GM12878 (cell line): Measurements from ENCODE around the gene LARP1B. TPM values are rescaled to one million over a fixed set of nuclear protein-coding genes. Genes with fewer than 3 reads are reported as not detected.

ENCODE experiments used
- ATAC-seq: fragments of 200-7000 bp; cut with Tn5 transposase; 3 replicates; pipeline ENCODE4 v1.9.1; 2020; ENCODE audit warnings: mild to moderate bottlenecking, moderate library complexity
- BruUV-seq: library from RNA; stranded (reverse); fragments of 400-500 nt; replicated peaks from 2 replicates; lab custom pipeline; 2021; lab: Mats Ljungman, UMichigan
- CTCF ChIA-PET: fragments of 300-600 bp; sonication (Branson Sonifier 250); formaldehyde crosslinking; extraction: SDS; loops from one replicate; lab custom pipeline; 2021; ENCODE audit warnings: inconsistent platforms; lab: Yijun Ruan, JAX
- POLR2A ChIA-PET: fragments of 350-600 bp; formaldehyde crosslinking; extraction: SDS; loops from one replicate; lab custom pipeline; 2021; ENCODE audit warnings: inconsistent platforms; lab: Charles Lee
- RAD21 ChIA-PET: fragments of 300-600 bp; sonication (Branson Sonifier 250); formaldehyde crosslinking; loops from one replicate; lab custom pipeline; 2023; ENCODE audit warnings: antibody characterized with exemption; ENCODE audit not compliant: unreplicated experiment; lab: Charles Lee
- SMC1A ChIA-PET: fragments of 300-600 bp; sonication (Branson Sonifier 250); formaldehyde crosslinking; loops from one replicate; lab custom pipeline; 2023; ENCODE audit not compliant: unreplicated experiment, uncharacterized antibody; lab: Charles Lee
- DNase-seq: peaks from one replicate; pipeline ENCODE4 v3.0.0-alpha.2; 2011; ENCODE audit warnings: low read depth, low spot score
- FAIRE-seq: peaks from 3 replicates; lab custom pipeline; 2011; peaks lifted over from hg19 to GRCh38; lab: Jason Lieb, UNC
- H2AFZ ChIP-seq: 2 replicates; pipeline ENCODE4 v1.6.0; 2011; ENCODE audit warnings: low read depth, low read length, control low read depth; ENCODE audit not compliant: control insufficient read depth
- H3K27ac ChIP-seq: 2 replicates; pipeline ENCODE4 v1.5.1; 2011; ENCODE audit warnings: control low read depth; ENCODE audit not compliant: control insufficient read depth, insufficient read depth
- H3K27me3 ChIP-seq, 2 experiments: replicated peaks in 1 of 2; 2 replicates each; pipeline versions ENCODE4 v1.6.0 to v1.6.1; 2011; ENCODE audit warnings: low read length in 1 of 2; ENCODE audit not compliant: control insufficient read depth in 2 of 2, insufficient read depth in 2 of 2
- H3K36me3 ChIP-seq, 2 experiments: 2 replicates each; pipeline ENCODE4 v1.5.1; 2011; ENCODE audit warnings: low read length in 1 of 2; ENCODE audit not compliant: control insufficient read depth in 2 of 2, insufficient read depth in 2 of 2
- H3K4me1 ChIP-seq: 2 replicates; pipeline ENCODE4 v1.6.1; 2011; ENCODE audit warnings: mild to moderate bottlenecking, low read length, moderate library complexity, mixed read lengths; ENCODE audit not compliant: control insufficient read depth, insufficient read depth
- H3K4me2 ChIP-seq: 2 replicates; pipeline ENCODE4 v1.6.0; 2011; ENCODE audit warnings: control low read depth; ENCODE audit not compliant: control insufficient read depth, insufficient read depth
- H3K4me3 ChIP-seq: fragments of 200-600 bp; sonication (generic); 2 replicates; pipeline ENCODE4 v1.5.1; 2016
- H3K79me2 ChIP-seq: 2 replicates; pipeline ENCODE4 v1.6.0; 2011; ENCODE audit warnings: low read length; ENCODE audit not compliant: control insufficient read depth, insufficient read depth
- H3K9ac ChIP-seq: 2 replicates; pipeline ENCODE4 v1.8.0; 2011; ENCODE audit warnings: low read length, control low read depth, mixed read lengths; ENCODE audit not compliant: control insufficient read depth, insufficient read depth
- H3K9me3 ChIP-seq: replicated peaks from 3 replicates; pipeline ENCODE4 v1.5.1; 2011; ENCODE audit warnings: mild to moderate bottlenecking, low read length; ENCODE audit not compliant: control insufficient read depth, insufficient read depth
- H4K20me1 ChIP-seq: 2 replicates; pipeline ENCODE4 v1.6.0; 2011; ENCODE audit not compliant: control insufficient read depth, insufficient read depth
- EP300 ChIP-seq, 2 experiments: fragments of 150-350 bp in 1 of 2; IDR thresholded peaks; 2 replicates each; pipeline ENCODE4 v1.6.1; 2011 to 2012; ENCODE audit warnings: low read depth in 2 of 2, low read length in 2 of 2, borderline replicate concordance in 1 of 2, improper control_type of control experiment in 1 of 2, inconsistent platforms in 1 of 2; ENCODE audit not compliant: control insufficient read depth in 1 of 2
- FOXM1 ChIP-seq: IDR thresholded peaks from 2 replicates; pipeline ENCODE4 v1.6.1; 2012; ENCODE audit warnings: low read depth, mild to moderate bottlenecking, inconsistent platforms, low read length, moderate library complexity
- HDAC2 ChIP-seq: fragments of 200-600 bp; sonication (generic); IDR thresholded peaks from 2 replicates; pipeline ENCODE4 v1.6.1; 2017
- PML ChIP-seq: IDR thresholded peaks from 2 replicates; pipeline ENCODE4 v1.6.1; 2012; ENCODE audit warnings: low read length, inconsistent platforms
- SRF ChIP-seq, 2 experiments: IDR thresholded peaks; 2 replicates each; pipeline ENCODE4 v1.6.1; 2011; ENCODE audit warnings: low read depth in 2 of 2, low read length in 2 of 2, mild to moderate bottlenecking in 1 of 2, moderate library complexity in 1 of 2
- YBX1 ChIP-seq: fragments of 450-650 bp; IDR thresholded peaks from 2 replicates; pipeline ENCODE4 v1.6.1; 2016; ENCODE audit warnings: antibody characterized with exemption
- ZBTB40 ChIP-seq: fragments of 450-650 bp; IDR thresholded peaks from 2 replicates; pipeline ENCODE4 v1.6.1; 2016; ENCODE audit warnings: mild to moderate bottlenecking, moderate library complexity, borderline replicate concordance
- ZNF274 ChIP-seq: IDR thresholded peaks from one replicate; pipeline ENCODE4 v1.8.0; 2011; ENCODE audit not compliant: insufficient read length, insufficient read depth
- in situ Hi-C: fragments of 300-500 bp; cut with MboI; formaldehyde crosslinking; loops from 9 replicates; pipeline ENCODE4 v1.14.3; 2018; ENCODE audit warnings: mixed read lengths
- intact Hi-C: fragments of 100-400 bp; cut with micrococcal nuclease; formaldehyde crosslinking; loops from one replicate; pipeline ENCODE4 v1.14.2; 2022; ENCODE audit not compliant: unreplicated experiment
- polyA plus RNA-seq, 11 experiments: library from polyadenylated mRNA; depleted of rRNA in 4 of 11; unstranded in 6 of 11; stranded (reverse) in 5 of 11; fragments of >200 nt; fragmentation: Nextera tagmentation in 4 of 11; fragmentation: Illumina TruSeq in 1 of 11; extraction: Ambion mirVana in 4 of 11; extraction: Trizol in 1 of 11; gene quantifications; 1 replicate in 1 of 11; 2 replicates in 10 of 11; pipeline versions ENCODE4 v1.2.1 to v1.2.3, GENCODE V29; 2011 to 2016; ENCODE audit warnings: inconsistent platforms in 2 of 11, missing spikeins in 2 of 11, low read depth in 1 of 11
- total RNA-seq, 4 experiments: library from RNA; depleted of rRNA in 3 of 4; stranded (reverse); fragments of >200 nt in 3 of 4; fragmentation: Illumina TruSeq in 1 of 4; extraction: Trizol in 1 of 4; gene quantifications; 2 replicates each; pipeline versions ENCODE4 v1.2.1 to v1.2.3, GENCODE V29; 2013 to 2021
- TF ChIP-seq, protein P1 (sequence below): IDR thresholded peaks from 2 replicates; pipeline ENCODE4 v1.6.1; 2011; ENCODE audit warnings: borderline replicate concordance, low read depth, mild to moderate bottlenecking, moderate library complexity, mixed read lengths, low read length; ENCODE audit not compliant: insufficient read depth; ENCODE audit errors: extremely low read length

The LARP1B gene
- total and polyA plus RNA-seq, 10 of the 15 experiments (the other 5 are each of a cell fraction or from before 2014, with no cell fraction given): 9.2 to 30.9 (median 14.7) TPM

- H2AFZ ChIP-seq: no peak overlapping the region
- ChIA-PET CTCF (no interaction called here), POLR2A (no interaction called here), RAD21 (no interaction called here), SMC1A (no interaction called here)
- ATAC-seq (no peak), DNase-seq (no peak), FAIRE-seq (no peak)
- intact Hi-C loops: no loop called here
- no peak overlapping the region for H3K27ac ChIP-seq
- no peaks in the 10 kb centered on the region for H3K4me1 ChIP-seq
- H3K9me3 ChIP-seq: no peaks in the 10 kb centered on the region; the same call in 1 of the 3 replicates
- H3K36me3 ChIP-seq: no peaks in the 10 kb centered on the region; a peak in 1 of 4 replicates
- no peak overlapping the region for H3K9ac ChIP-seq
- in situ Hi-C loops: no loop called here
- no peaks in the 10 kb centered on the region for H3K79me2 ChIP-seq
- BruUV-seq: no TSS peak
- H3K4me2 ChIP-seq: no peak overlapping the region
- TF ChIP-seq, protein P1, sequence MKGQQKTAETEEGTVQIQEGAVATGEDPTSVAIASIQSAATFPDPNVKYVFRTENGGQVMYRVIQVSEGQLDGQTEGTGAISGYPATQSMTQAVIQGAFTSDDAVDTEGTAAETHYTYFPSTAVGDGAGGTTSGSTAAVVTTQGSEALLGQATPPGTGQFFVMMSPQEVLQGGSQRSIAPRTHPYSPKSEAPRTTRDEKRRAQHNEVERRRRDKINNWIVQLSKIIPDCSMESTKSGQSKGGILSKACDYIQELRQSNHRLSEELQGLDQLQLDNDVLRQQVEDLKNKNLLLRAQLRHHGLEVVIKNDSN: no peak
- no peak for TF ChIP-seq PML
- no peak for TF ChIP-seq ZNF274
- TF ChIP-seq EP300 (IDR thresholded peaks at IDR 0.05; ENCODE audit: borderline replicate concordance in 1 of 2, control insufficient read depth in 1 of 2, low read depth in 2 of 2, low read length in 2 of 2): no peak
- no peak for TF ChIP-seq FOXM1
- TF ChIP-seq YBX1: no peak
- no peak for TF ChIP-seq SRF (IDR thresholded peaks at IDR 0.05; ENCODE audit: low read depth in 2 of 2, low read length in 2 of 2)
- TF ChIP-seq ZBTB40: no peak
- no peak for TF ChIP-seq HDAC2
- no peaks in the 10 kb centered on the region for H3K27me3 ChIP-seq
- no peaks in the 10 kb centered on the region for H4K20me1 ChIP-seq
- H3K4me3 ChIP-seq: no peak overlapping the region
Observed at GRCh38 chr4:128141866-128142265, 80.8 kb downstream of the LARP1B start.
